ENCODE results near the gene ITPR1.

ITPR1 gene

DNA sequence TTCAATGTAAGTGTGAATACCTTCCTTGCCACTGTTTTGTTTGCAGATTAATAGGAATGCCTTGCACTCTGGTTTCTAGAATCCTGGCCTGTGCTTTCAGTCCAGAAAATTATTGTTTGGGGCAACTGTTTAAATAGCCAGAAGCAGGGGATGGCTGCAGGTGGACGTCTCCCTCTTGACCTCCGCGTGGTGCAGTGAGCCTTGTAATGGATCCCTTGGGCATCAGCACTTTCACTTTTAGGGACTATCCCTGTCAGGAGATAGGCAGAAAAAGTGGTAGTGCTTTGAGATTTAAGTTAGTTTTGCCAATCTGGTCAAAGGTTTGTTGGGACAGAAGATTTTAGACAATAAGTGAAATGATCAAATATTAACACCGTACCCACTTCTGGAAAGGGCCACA, 307.4 kb downstream of the ITPR1 start:
- DNase-seq (ENCODE audit: low read depth in 2 of 3, low spot score in 1 of 3) = no peak

DNA sequence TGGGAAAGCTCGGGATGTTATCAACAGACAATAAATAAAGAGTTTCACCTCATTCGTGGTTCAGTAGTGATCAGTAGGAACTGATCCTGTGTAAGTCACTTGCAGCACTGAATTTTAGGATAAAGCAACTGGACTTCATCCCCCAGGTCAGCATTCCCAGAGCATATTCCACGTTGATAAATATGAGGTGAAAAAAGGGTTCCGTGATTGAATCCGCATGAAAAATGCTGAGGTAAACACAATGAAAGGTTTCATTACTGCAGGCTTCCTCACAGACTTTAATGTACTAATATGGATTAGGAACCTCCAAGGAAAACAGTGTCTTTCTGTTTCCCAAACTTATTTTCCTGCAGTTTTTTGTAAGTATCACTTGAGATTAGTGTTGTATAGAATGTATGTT, 308.7 kb downstream of the ITPR1 start:
- DNase-seq (ENCODE audit: low read depth in 2 of 3, low spot score in 1 of 3) = no peak

DNA sequence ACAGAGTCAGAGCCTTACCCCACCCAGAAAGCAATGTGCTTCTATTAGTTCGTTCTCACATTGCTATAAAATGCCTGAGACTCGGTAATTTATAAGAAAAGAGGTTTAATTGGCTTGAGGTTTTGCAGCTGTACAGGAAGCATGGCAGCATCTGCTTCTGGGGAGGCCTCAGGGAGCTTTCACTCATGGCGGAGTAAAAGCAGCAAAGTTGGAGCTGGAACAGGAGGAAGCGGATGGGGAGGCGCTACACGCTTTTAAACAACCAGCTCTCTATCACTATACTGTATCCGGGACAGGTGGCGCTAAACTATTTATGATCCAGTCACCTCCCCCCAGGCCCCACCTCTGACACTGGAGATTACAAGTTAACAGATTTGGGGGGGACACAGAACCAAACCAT, 309.8 kb downstream of the ITPR1 start:
- DNase-seq (ENCODE audit: low read depth in 2 of 3, low spot score in 1 of 3) = no peak

DNA sequence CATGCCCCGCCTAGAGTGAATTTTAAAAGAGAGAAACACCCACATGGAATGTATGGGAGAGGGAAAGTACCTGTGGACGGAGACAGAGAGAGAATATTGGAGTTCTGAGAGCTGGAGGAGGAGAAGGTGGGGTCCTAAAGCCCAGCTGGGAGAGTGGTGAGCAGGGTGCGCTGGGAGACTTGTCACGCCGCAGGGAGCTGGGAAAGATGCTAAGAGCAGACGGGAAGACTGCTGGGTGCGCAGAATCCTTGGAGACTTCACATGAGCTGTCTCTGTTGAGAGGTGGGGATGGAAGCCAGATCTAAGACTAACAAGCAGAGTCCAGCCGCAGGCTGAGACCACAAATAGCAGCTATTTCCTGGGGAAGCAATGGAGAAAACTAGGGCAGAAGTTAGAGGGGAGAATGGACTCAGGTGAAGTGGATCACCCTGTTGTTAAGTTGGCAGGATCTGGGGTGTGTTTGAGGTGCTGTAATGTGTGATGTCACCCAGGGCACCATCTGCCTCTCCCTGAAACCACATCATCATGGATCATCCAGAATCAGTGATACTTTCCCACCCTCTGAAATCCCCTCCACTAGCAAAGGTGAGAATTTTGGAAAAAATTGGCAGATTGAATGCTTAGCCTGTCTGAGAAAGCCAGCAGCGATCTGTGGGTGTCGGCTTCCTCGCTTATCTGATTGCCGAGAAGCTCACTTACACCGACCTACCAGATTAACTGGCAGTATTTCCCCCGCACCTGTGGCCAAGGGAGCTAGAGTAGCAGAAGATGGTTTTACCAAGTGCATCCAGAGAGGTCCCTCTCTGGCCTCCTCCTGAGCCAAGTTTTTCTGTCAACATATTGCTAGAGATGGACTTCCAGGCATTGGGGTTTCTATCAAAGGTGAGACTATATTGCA, 311.3 kb downstream of the ITPR1 start:
- no peak for DNase-seq (ENCODE audit: low read depth in 2 of 3, low spot score in 1 of 3)

DNA sequence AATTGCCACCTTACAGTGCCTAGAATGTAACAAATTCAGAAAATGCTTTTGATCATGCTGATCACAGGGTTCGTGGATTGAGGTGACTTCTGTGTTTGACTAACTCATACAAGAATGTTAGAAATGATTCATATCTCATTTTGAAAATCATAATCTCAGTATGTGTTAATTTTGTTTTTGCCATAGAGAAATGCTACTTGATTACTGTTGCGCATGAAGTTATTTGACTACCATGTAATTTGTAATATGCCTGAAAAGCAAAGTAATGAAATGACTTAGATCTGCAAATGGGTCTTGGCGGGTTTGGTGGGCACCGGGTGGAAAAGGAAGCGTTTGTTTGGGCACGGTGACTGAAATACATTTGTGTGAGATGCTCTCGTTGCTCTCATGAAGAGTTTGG, 312.5 kb downstream of the ITPR1 start:
- DNase-seq (ENCODE audit: low read depth in 2 of 3, low spot score in 1 of 3) = peak in 2 of 3 donors; percentile 21 to 29

DNA sequence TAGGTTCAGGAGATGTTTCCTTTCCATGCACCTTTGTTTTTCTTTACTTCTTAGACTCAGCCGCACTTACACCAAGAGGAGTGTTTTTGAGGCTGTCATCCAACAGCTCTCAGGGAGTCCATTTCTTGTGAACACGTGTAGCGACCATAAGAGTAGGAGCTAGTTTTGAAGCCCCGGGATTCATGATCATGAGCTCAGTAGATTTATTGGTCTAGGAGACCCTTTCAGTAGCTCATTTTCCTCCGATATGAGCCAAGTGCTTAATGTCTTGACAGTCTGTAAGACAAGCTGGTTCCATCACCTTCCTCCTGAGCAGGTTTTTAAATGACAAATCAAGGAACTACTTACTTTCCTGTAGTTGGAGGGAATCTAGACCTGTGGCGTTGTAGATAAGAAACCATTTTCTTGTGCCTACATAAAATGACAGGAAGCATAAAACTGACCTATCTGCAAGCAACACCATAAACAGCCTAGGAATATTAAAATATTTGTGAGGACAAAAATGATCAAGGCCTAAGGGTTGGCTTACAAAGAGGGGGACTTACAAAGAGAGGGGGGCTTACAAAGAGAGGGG, 313.5 kb downstream of the ITPR1 start:
- no peak for DNase-seq (ENCODE audit: low read depth in 2 of 3, low spot score in 1 of 3)

DNA sequence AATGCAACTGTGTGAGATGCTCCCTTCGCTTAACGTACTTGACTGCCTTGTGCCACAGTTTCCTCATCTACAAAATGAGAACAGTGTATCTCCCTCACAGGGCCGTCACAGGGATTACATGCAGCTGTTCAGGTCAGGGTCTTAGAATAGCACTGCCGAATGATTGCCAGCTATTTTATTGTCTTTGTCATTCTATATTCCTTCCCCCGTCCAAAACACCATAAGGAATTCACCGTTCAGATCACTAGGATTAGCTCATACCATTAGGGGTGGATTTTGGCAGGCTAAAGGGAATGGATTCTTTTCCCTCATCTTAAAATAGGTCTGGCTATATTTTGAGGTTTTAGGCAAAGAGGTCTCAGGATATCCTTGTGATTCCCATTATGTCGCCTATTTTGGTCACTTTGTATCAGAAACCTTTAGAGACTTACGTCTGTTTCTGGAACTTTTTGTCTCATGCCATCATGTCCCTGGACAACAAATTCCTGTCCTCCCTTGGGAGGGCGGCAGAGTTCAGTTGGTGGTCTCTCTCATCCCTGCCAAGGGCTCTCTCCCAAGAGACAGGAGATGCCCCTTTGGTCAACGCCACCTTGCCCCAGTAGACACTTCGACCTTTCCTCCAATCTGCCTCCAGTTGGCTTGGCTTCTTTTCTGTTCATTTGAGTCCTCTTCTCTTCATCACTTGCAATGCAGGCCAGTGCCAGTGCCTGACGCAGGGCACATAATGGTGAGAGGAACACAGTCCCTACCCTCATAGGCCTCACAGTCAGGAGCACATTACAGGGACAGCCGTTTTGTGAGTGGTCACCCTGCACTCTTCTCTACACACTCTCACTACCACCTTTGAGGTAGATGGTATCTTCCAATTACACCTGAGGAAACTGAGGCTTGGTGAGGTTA, 314.5 kb downstream of the ITPR1 start:
- no peak for DNase-seq (ENCODE audit: low read depth in 2 of 3, low spot score in 1 of 3)

DNA sequence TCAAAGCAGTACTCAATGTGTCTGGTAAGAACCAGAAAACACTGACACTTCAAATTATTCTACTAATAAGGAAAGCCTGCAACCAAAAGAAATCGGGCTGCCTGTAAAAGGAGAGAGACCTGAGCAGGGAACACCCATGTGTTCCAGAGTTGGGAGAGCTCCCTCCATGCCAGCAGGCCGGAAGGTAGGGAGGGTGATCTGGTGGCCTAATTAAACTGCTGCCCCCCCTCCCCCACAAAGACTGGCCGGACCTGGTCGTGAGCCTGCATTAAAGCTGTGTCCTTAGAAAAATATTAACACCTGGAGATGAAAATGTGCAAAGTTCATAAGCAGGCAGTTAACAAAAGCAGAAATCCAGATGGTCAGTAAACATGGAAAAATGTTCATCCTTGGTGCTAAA, 315.5 kb downstream of the ITPR1 start:
- no peak for DNase-seq (ENCODE audit: low read depth in 2 of 3, low spot score in 1 of 3)

DNA sequence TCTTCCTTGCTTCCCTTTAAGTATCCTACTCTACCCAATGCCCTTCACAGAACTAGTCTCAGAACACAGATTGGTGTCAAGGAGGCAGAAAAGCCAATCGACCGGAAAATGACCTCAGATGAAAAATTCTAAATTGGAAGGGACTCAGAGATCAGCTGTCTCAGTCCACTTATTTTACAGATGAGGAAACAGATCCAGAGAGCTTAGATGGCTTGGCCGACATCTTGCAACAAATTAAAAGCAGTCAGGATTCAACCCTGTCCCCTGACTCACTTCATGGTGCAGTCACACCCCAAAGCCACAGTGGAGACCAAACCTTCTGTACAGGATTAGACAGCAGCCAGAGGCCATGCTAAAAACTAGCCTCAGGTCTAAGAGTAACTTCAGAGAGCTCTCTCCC, 316.8 kb downstream of the ITPR1 start:
- no peak for DNase-seq (ENCODE audit: low read depth in 2 of 3, low spot score in 1 of 3)

DNA sequence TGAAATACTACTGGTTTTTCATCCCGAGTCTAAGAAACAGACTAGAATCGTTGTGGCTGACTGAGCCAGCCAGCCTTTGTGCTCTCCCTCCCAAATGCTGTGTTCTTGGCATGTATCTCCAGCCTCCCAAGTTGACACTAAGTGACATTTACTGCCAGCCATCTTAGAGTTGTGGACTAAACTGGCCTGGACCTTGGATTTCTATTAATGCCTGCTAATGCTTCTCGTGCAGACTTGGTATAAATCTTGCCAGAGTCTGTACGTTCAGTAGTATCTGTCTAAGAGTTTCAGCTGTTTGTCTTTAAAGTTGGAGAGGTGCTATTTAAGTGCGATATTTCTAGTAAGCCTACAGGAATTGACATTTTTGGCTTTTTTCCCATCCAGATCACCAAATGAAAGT, 319.4 kb downstream of the ITPR1 start:
- DNase-seq (ENCODE audit: low read depth in 2 of 3, low spot score in 1 of 3) = no peak

DNA sequence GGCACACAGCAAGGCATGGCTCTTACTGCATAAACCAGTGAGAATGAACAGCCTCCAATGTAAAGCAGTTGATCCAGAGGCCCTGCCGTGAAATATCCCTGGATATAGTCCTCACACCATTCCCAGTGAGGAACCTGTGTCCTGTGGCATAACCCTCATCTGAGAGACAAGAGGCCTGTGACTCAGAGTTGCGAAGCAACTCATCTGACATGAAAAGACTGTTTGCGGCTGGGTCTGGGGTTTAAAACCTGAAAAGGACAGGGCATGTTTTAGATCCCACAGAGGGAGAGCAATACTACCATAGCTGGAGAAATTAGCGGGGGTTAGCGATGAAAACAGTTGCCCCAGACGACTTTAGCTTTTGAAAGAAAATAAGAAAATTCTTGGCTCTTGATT, 320.8 kb downstream of the ITPR1 start:
- no peak for DNase-seq (ENCODE audit: low read depth in 2 of 3, low spot score in 1 of 3)

DNA sequence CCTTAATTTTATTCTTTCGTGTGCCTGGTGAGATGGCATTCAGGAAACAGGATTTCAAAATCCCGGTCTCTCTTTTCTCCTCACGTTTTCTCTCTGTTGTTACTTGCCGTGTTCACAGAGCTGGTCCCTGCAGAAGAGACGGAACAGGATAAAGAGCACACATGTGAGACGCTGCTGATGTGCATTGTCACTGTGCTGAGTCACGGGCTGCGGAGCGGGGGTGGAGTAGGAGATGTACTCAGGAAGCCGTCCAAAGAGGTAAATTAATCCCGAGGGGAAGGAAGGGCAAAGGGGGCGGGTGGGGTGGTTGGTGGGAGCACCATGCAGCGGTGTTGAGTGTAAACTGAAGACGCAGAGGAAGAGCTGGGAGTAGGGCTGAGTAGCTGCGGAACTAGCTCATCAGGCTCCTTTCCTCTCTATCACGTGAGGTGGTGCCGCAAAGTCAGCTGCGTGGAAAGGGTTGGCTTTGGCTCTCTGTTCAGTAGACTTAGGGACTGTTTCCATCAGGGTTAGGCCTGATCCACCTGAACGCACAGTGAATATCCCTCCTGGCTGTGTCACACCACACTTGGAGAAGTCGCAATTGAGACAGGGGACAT, 321.3 kb downstream of the ITPR1 start:
- no peak for DNase-seq (ENCODE audit: low read depth in 2 of 3, low spot score in 1 of 3)

DNA sequence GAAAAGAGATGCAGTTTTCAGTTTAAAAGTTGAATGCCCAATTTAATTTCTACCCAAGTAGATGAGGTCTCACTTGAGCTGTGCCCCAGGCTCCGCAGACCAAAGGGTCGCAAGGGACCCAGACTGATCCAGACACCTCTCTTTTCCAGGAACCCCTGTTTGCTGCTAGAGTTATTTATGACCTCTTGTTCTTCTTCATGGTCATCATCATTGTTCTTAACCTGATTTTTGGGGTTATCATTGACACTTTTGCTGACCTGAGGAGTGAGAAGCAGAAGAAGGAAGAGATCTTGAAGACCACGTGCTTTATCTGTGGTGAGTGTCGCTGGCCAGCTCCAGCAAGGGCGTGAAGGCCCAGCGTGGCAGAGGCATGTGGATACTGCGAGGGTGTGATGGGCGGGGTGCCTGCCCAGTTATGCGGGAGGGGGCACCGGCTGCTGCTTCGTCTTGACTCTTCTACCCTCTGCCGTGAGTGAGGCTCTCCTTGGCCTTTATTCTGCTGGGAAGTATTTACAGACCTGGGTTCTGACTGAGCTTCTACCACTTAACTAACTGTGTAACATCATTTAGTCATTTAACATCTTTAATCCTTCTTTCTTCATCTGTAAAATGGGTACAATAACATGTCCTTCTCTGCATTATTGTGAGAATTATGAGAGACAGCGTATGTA, 321.9 kb downstream of the ITPR1 start:
- DNase-seq (ENCODE audit: low read depth in 2 of 3, low spot score in 1 of 3) = no peak

DNA sequence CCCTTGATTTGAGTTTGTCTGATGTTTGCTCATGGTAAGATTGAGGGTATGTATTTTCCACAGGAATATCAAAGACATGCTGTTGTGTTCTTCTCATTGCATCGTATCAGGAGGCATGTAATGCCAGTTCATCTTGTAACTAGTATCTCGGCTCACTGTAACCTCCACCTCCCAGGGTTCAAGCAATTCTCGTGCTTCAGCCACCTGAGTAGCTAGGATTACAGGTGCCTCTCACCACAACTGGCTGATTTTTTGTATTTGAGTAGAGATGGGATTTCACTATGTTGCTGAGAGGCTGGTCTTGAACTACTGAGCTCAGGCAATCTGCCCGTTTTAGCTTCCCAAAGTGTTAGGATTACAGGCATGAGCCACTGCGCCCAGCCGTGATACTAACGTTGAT, 323.2 kb downstream of the ITPR1 start:
- no peak for DNase-seq (ENCODE audit: low read depth in 2 of 3, low spot score in 1 of 3)

DNA sequence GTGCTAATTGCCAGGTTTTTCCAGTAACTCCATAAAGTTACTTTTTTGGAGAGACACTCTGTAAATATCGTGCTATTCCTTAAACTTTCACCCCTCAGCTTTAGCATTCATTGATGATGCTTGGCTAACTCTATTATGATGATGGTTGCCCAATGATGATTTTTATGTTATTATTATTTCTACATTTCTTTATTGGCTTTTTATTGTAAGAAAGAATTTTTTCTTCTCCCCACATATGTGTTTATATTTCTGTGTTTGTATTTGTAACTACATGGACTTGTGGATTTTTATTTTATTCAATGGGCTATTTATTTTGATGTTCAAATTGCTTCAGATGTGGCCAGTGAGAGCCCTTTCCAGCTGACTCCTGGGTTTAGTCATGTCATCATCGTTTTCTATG, 323.6 kb downstream of the ITPR1 start:
- DNase-seq (ENCODE audit: low read depth in 2 of 3, low spot score in 1 of 3) = no peak

DNA sequence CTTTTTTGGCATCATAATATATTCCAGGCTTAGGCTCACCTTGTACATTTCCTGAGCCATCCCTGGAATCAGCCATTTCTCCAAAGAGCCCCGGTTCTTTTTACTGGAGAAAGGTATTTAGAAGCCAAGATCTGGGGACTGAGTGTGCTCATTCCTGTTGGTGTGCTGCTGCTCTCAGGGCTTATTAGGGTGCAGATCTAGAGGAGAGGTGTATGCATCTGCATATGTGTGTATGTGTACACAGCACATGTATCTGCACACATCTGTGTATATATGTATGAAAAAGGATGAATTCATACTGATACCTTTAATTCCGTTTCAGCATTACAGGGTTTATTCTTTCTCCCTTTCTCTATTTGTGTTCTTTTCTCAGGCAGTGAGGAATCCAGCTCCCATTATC, 324.0 kb downstream of the ITPR1 start:
- DNase-seq (ENCODE audit: low read depth in 2 of 3, low spot score in 1 of 3) = no peak

DNA sequence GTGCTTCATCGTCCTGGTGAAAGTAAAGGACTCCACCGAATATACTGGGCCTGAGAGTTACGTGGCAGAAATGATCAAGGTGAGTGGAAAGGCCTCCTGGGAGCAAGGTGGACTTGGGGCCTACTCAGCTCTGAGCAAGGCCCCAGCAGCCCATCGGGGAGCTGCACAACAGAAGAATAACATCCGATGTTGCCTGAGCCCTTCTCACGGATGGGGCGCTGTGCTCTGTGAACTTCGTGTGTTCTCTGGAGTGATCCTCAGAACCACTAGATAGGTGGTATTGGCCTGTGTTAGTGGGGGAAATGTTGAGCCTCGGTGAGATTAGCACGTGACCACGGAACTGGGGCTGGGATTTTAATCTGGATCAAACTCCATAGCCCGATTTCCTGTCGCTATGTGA, 325.0 kb downstream of the ITPR1 start:
- DNase-seq (ENCODE audit: low read depth in 2 of 3, low spot score in 1 of 3) = no peak

DNA sequence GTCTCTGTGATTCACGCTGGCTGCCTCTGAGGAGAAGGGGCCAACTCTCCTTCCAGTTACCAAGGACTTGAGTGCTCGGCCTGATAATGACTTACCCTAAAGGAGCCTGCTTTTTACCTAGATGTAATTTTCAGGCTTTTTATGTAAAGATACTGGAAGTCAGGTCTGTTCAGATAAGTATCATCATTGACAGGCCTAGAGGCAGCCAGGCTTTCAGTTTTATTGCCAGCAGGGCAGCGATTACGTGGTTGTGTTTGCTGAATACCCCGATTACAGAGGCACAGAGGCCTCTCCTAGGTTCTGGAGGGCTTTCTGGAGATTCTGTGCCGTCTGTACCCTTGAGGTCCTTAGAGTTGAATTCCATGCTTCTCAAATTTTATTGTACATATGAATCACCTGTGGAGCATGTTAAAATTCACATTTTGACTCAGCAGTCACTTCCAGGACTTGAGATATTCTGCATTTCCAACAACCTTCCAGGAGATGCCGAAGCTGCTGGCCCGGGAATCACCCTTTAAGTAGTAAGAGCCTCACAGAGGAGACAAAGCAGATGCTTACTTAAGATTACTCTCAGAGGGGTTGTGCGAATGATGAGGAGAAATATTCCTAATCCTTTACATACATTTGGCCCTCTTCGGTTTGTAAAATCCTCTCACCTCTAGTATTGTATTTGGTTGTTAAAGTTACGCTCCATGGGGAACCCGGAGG, 326.0 kb downstream of the ITPR1 start:
- no peak for DNase-seq (ENCODE audit: low read depth in 2 of 3, low spot score in 1 of 3)

DNA sequence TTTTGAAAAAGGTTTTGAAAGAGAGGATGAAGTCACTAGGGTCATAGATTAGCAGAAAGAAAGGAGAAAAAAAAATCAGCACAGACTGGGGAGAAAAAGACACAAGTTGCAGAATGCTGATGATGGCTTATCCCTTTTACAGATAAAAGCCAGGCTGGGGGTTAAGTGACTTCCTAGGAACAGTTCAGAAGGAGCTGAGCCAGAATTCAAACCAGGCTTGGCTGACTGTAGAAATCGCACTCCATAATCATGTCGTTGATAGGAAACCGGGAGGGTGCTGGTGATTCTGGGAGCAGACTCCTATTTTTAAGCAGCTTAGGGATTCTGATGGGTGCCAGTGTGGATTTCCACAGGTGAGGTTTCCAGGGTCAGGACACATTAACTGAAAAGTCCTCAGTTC, 326.6 kb downstream of the ITPR1 start:
- no peak for DNase-seq (ENCODE audit: low read depth in 2 of 3, low spot score in 1 of 3)

All from stimulated activated CD4-positive, alpha-beta T cell treated with anti-CD3 and anti-CD28 coated beads, Interleukin-12 subunit alpha, Interleukin-12 subunit beta, amount 100 ng/mL, for 48 hours (primary cell).